Measurements from ENCODE around the gene NUP214. TPM values are rescaled to one million over a fixed set of nuclear protein-coding genes. Genes with fewer than 3 reads are reported as not detected.

NUP214 gene
- total and polyA plus RNA-seq, 2 of the 8 experiments (the other 6 are each of a cell fraction or from before 2014, with no cell fraction given) = 28.6 to 50.2 TPM

DNA sequence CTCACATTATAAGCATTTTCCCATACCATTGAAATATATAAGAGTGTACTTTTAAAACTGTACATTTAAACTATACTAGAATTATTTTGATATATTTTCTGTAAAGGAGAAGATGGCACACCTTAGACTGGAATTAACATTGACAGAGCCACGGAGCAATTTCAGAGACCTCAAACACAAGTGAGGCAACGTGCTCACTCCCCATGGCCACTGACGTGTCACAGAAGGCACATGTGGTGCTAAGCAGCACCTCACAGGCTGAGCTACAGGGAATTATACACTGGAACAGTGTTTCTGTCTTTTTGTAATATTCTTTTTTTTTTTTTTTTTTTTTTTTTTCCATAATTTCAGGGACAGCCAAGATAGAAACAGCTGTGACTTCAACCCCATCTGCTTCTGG lies 66.5 kb downstream of the NUP214 start:
- H2BK20ac ChIP-seq (ENCODE audit: low read length) = no peak overlapping the region
- H4K5ac ChIP-seq (ENCODE audit: insufficient read length, low read depth, low read length) = no peak overlapping the region
- no peak overlapping the region for H3K14ac ChIP-seq (ENCODE audit: insufficient read length)
- no peak overlapping the region for H3K23ac ChIP-seq (ENCODE audit: insufficient read length)
- no peaks in the 10 kb centered on the region for H3K9me3 ChIP-seq (ENCODE audit: insufficient read depth in 2 of 2, low read depth in 1 of 2, low read length in 1 of 2)
- no peak for DNase-seq (ENCODE audit: low read depth in 1 of 2, low spot score in 2 of 2)
- H3K27ac ChIP-seq (ENCODE audit: low read depth, low read length) = no peak overlapping the region
- no peak for TF ChIP-seq CBX8 (IDR thresholded peaks at IDR 0.05; ENCODE audit: borderline replicate concordance, low read depth, low read length)
- H2BK5ac ChIP-seq (ENCODE audit: low read depth, low read length) = no peak overlapping the region
- H2AFZ ChIP-seq (ENCODE audit: low read length) = no peak overlapping the region
- no peaks in the 10 kb centered on the region for H3K79me1 ChIP-seq (ENCODE audit: low read depth, low read length)
- peaks cover 4 to 48% (median 20%) of the 10 kb centered on the region in 4 experiments for H3K36me3 ChIP-seq (ENCODE audit: control insufficient read depth in 2 of 4, insufficient read depth in 4 of 4, low read length in 3 of 4)
- H2BK12ac ChIP-seq (ENCODE audit: low read depth, low read length) = no peak overlapping the region
- H3K27me3 ChIP-seq (replicated peaks in 1 of 4; ENCODE audit: control insufficient read depth in 3 of 4, extremely low read depth in 1 of 4, insufficient read depth in 3 of 4, low read length in 3 of 4) = no peaks in the 10 kb centered on the region
- H2BK15ac ChIP-seq (ENCODE audit: low read length) = no peak overlapping the region
- H3K4me2 ChIP-seq (ENCODE audit: insufficient read depth in 1 of 2, low read depth in 2 of 2, low read length in 2 of 2) = no peak overlapping the region
- 91% methylated on average over 3 of the region's 3 CpGs; no CpG with 5 or more reads in 1 of the 2 experiments for WGBS, 2 experiments (ENCODE audit: extremely low coverage in 1 of 2, insufficient coverage in 1 of 2, insufficient read length in 1 of 2, insufficient replicate concordance in 2 of 2, low coverage in 1 of 2, low lambda C conversion rate in 2 of 2, missing lambda C conversion rate in 1 of 2)
- FAIRE-seq = no peak
- no peak overlapping the region for H3K4me3 ChIP-seq (ENCODE audit: extremely low read depth in 1 of 4, insufficient read depth in 2 of 4, low read depth in 3 of 4, low read length in 4 of 4)
- H3K56ac ChIP-seq (replicated peaks; ENCODE audit: insufficient read length, low read depth, low read length) = no peak overlapping the region
- H2AK5ac ChIP-seq (ENCODE audit: low read depth, low read length) = no peak overlapping the region
- ChIA-PET CTCF (ENCODE audit: partially characterized antibody) (interaction anchor here (1.2 to 2.5 kb wide), 3 partner anchors 11 to 145 kb away, joined by 3 to 6 read pairs (median 4); no protein-coding TSS in a partner anchor), POLR2A (ENCODE audit: partially characterized antibody) (no interaction called here)
- no peaks in the 10 kb centered on the region for H3K23me2 ChIP-seq (ENCODE audit: low read depth, low read length)
- H3K4me1 ChIP-seq (replicated peaks in 1 of 4; ENCODE audit: control insufficient read depth in 3 of 4, insufficient read depth in 4 of 4, low read length in 3 of 4) = no peaks in the 10 kb centered on the region
- H3K9ac ChIP-seq (replicated peaks in 1 of 4; ENCODE audit: extremely low read depth in 1 of 4, low read depth in 3 of 4, low read length in 3 of 4) = peak overlapping the region in 1 of 4 experiments; percentile 56; a peak in 1 of 7 replicates
- no peaks in the 10 kb centered on the region for H4K20me1 ChIP-seq (replicated peaks in 1 of 2; ENCODE audit: control insufficient read depth in 1 of 2, insufficient read depth in 2 of 2, low read length in 2 of 2)
- no peak overlapping the region for H4K91ac ChIP-seq (replicated peaks; ENCODE audit: insufficient read length, low read length)
- no peak overlapping the region for H2BK120ac ChIP-seq (replicated peaks; ENCODE audit: low read depth, low read length)
- H4K8ac ChIP-seq (ENCODE audit: extremely low read depth, insufficient read depth, low read length) = no peak overlapping the region
- no peak overlapping the region for H3K4ac ChIP-seq (replicated peaks; ENCODE audit: insufficient read length, low read depth, low read length)
- no peaks in the 10 kb centered on the region for H3K79me2 ChIP-seq (ENCODE audit: control insufficient read depth in 1 of 2, insufficient read depth in 2 of 2, low read length in 2 of 2)
- H3K18ac ChIP-seq (ENCODE audit: extremely low read depth, low read length) = no peak overlapping the region

Data from H1 (cell line).